Neural crest cell (in vitro differentiated cells): ENCODE data around the gene SFI1. TPM values are rescaled to one million over a fixed set of nuclear protein-coding genes. Genes with fewer than 3 reads are reported as not detected.

Source experiments
- DNase-seq: peaks from one replicate; pipeline ENCODE4 v3.0.0; 2021; ENCODE audit warnings: low read depth, mixed read lengths, low spot score
- H3K27ac Mint-ChIP-seq: one replicate; pipeline ENCODE4 v1.8.0; 2021; ENCODE audit warnings: mild to moderate bottlenecking, mixed read lengths; ENCODE audit not compliant: unreplicated experiment
- H3K27me3 Mint-ChIP-seq: 2 replicates; pipeline ENCODE4 v1.8.0; 2021; ENCODE audit warnings: low read depth, mild to moderate bottlenecking, mixed read lengths
- H3K36me3 Mint-ChIP-seq: 2 replicates; pipeline ENCODE4 v1.8.0; 2021; ENCODE audit warnings: low read depth, mild to moderate bottlenecking, mixed read lengths
- H3K4me1 Mint-ChIP-seq: 2 replicates; pipeline ENCODE4 v1.8.0; 2021; ENCODE audit warnings: mixed read lengths
- H3K4me3 Mint-ChIP-seq: one replicate; pipeline ENCODE4 v1.8.0; 2021; ENCODE audit warnings: mild to moderate bottlenecking, mixed read lengths
- H3K9me3 Mint-ChIP-seq: 2 replicates; pipeline ENCODE4 v1.8.0; 2021; ENCODE audit warnings: mixed read lengths
- CTCF ChIP-seq: fragments of 200-600 bp; sonication (generic); conservative IDR thresholded peaks from 2 replicates; pipeline ENCODE4 v1.5.0; 2021; ENCODE audit warnings: antibody characterized with exemption, mild to moderate bottlenecking
- total RNA-seq: library from RNA; stranded (reverse); gene quantifications from 2 replicates; pipeline ENCODE4 v1.2.1, GENCODE V29; 2021

The SFI1 gene
- total RNA-seq, 1 donor from 2014 or later = 67.3 TPM

GRCh38 chr22:31495343-31495742 lies 993 bp upstream of the SFI1 start:
- Mint-ChIP-seq H3K27me3 (no peaks in the 10 kb centered on the region), H3K27ac (no peak overlapping the region), H3K36me3 (peaks cover 7% of the 10 kb centered on the region), H3K4me1 (peaks cover 23% of the 10 kb centered on the region), H3K9me3 (peaks cover 4% of the 10 kb centered on the region), H3K4me3 (peak overlapping the region; percentile 94)
- TF ChIP-seq CTCF = no peak
- no peak for DNase-seq

- H3K27ac Mint-ChIP-seq = peak overlapping the region; percentile 19
Observed at GRCh38 chr22:31496735-31497146, 405 bp downstream of the SFI1 start.

DNA sequence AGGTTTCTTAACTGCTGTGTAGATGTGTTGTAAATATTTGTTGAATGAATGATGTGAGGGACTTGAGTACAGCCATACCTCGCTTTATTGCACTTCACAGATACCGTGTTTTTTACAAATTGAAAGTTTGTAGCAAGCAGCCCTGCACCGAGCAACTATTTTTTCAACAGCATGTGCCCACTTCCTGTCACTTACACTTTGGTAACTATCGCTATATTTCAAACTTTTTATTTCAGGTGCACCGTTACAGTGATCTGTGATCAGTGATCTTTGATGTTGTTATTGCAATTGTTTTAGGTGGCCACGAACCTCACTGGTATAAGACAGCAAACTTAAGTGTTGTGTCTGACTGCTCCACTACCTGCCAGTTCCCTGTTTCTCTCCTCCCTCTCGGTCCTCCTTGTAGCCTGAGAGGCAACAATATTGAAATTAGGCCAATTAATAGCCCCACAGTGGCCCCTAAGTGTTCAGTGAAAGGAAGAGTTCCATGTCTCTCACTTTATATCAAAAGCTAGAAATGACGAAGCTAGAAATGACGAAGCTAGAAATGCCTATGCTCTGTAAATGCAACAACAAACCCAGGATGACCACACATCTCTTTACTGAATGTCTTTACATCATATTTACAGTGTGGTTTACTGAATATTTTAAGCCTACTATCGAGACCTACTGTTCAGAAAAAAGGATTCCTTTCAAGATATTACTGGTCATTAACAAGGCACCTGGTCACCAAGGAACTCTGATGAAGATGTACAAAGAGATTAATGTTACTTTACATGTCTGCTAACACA lies 1.0 kb downstream of the SFI1 start:
- Mint-ChIP-seq H3K27ac (no peak overlapping the region), H3K9me3 (peaks cover 4% of the 10 kb centered on the region), H3K4me1 (peaks cover 19% of the 10 kb centered on the region), H3K27me3 (no peaks in the 10 kb centered on the region), H3K4me3 (peak overlapping the region; percentile 94), H3K36me3 (peaks cover 9% of the 10 kb centered on the region)
- no peak for DNase-seq
- TF ChIP-seq CTCF = no peak

More at GRCh38 chr22:31496735-31497146, 405 bp downstream of the SFI1 start:
- TF ChIP-seq CTCF = no peak
- Mint-ChIP-seq H3K36me3 (peaks cover 7% of the 10 kb centered on the region), H3K9me3 (peaks cover 4% of the 10 kb centered on the region), H3K4me1 (peaks cover 17% of the 10 kb centered on the region), H3K4me3 (peak overlapping the region; percentile 94), H3K27me3 (no peaks in the 10 kb centered on the region)
- no peak for DNase-seq

- peak overlapping the region; percentile 68 for H3K4me3 Mint-ChIP-seq
- H3K27ac Mint-ChIP-seq = no peak overlapping the region
- TF ChIP-seq CTCF = no peak
Observed at GRCh38 chr22:31501738-31502137, 5.4 kb downstream of the SFI1 start.

GRCh38 chr22:31503211-31503964 lies 7.1 kb downstream of the SFI1 start:
- TF ChIP-seq CTCF = no peak
- Mint-ChIP-seq H3K36me3 (peaks cover 19% of the 10 kb centered on the region), H3K27me3 (no peaks in the 10 kb centered on the region), H3K4me1 (peaks cover 8% of the 10 kb centered on the region), H3K4me3 (no peak overlapping the region), H3K27ac (no peak overlapping the region), H3K9me3 (peaks cover 3% of the 10 kb centered on the region)
- no peak for DNase-seq

More at GRCh38 chr22:31501738-31502137, 5.4 kb downstream of the SFI1 start:
- Mint-ChIP-seq H3K4me1 (peaks cover 17% of the 10 kb centered on the region), H3K9me3 (peaks cover 4% of the 10 kb centered on the region), H3K36me3 (peaks cover 13% of the 10 kb centered on the region), H3K27me3 (no peaks in the 10 kb centered on the region)
- DNase-seq = no peak
